ENCODE data around the gene SMARCD3. TPM values are rescaled to one million over a fixed set of nuclear protein-coding genes. Genes with fewer than 3 reads are reported as not detected.

Gene SMARCD3
- total and polyA plus RNA-seq, 3 donors from 2014 or later: 55.1 to 122 (median 94.0) TPM

GRCh38 chr7:151244196-151244840 is 4.2 kb downstream of the SMARCD3 start:
- H3K36me3 ChIP-seq (ENCODE audit: low read depth, missing control alignments): no peaks in the 10 kb centered on the region
- H3K27ac ChIP-seq: no peak overlapping the region
- no peaks in the 10 kb centered on the region for H3K9me3 ChIP-seq
- no peak for TF ChIP-seq POLR2A (IDR thresholded peaks at IDR 0.05)
- TF ChIP-seq CTCF (IDR thresholded peaks at IDR 0.05): peak; percentile 72 to 90 (median 80)
- H3K4me1 ChIP-seq: peaks cover 29% of the 10 kb centered on the region
- DNase-seq: peak; percentile 68
- WGBS, 2 donors: 29 to 30% methylated on average over 10 of the region's 10 CpGs
- intact Hi-C loops (cut with DNase I; ENCODE audit: low total_unique reads): no loop called here
- no peak overlapping the region for H3K4me3 ChIP-seq
- no peaks in the 10 kb centered on the region for H3K27me3 ChIP-seq

GRCh38 chr7:151243408-151244195 is 4.9 kb downstream of the SMARCD3 start:
- DNase-seq: no peak
- Histone ChIP-seq H3K27ac (no peak overlapping the region), H3K4me1 (peaks cover 28% of the 10 kb centered on the region), H3K4me3 (no peak overlapping the region), H3K9me3 (no peaks in the 10 kb centered on the region), H3K36me3 (ENCODE audit: low read depth, missing control alignments) (no peaks in the 10 kb centered on the region), H3K27me3 (no peaks in the 10 kb centered on the region)
- TF ChIP-seq POLR2A (IDR thresholded peaks at IDR 0.05) (no peak), CTCF (IDR thresholded peaks at IDR 0.05) (no peak)
- WGBS, 2 donors: 54 to 69% methylated on average over 17 of the region's 17 CpGs
- intact Hi-C loops (cut with DNase I; ENCODE audit: low total_unique reads): no loop called here

- no peak for DNase-seq
- intact Hi-C loops (cut with DNase I; ENCODE audit: low total_unique reads): no loop called here
- H3K36me3 ChIP-seq (ENCODE audit: low read depth, missing control alignments): no peaks in the 10 kb centered on the region
- H3K9me3 ChIP-seq: no peaks in the 10 kb centered on the region
- no peak overlapping the region for H3K4me3 ChIP-seq
- WGBS, 2 donors: 60 to 62% methylated on average over 2 of the region's 2 CpGs
- H3K27ac ChIP-seq: no peak overlapping the region
- peaks cover 28% of the 10 kb centered on the region for H3K4me1 ChIP-seq
- TF ChIP-seq CTCF (IDR thresholded peaks at IDR 0.05) (no peak), POLR2A (IDR thresholded peaks at IDR 0.05) (no peak)
- H3K27me3 ChIP-seq: no peaks in the 10 kb centered on the region
Observed at GRCh38 chr7:151243045-151243349, 5.5 kb downstream of the SMARCD3 start.

GRCh38 chr7:151242159-151243044 is 6.1 kb downstream of the SMARCD3 start:
- intact Hi-C loops (cut with DNase I; ENCODE audit: low total_unique reads): no loop called here
- no peaks in the 10 kb centered on the region for H3K27me3 ChIP-seq
- H3K9me3 ChIP-seq: no peaks in the 10 kb centered on the region
- no peak for TF ChIP-seq POLR2A (IDR thresholded peaks at IDR 0.05)
- no peak for TF ChIP-seq CTCF (IDR thresholded peaks at IDR 0.05)
- H3K4me3 ChIP-seq: no peak overlapping the region
- no peak overlapping the region for H3K27ac ChIP-seq
- 64 to 76% methylated on average over 15 to 19 of the region's 20 CpGs for WGBS, 2 donors
- H3K4me1 ChIP-seq: peaks cover 27% of the 10 kb centered on the region
- no peaks in the 10 kb centered on the region for H3K36me3 ChIP-seq (ENCODE audit: low read depth, missing control alignments)
- DNase-seq: no peak

All from testis (tissue), 3 donors.